Measurements from ENCODE around the gene HHIPL1.

DNA sequence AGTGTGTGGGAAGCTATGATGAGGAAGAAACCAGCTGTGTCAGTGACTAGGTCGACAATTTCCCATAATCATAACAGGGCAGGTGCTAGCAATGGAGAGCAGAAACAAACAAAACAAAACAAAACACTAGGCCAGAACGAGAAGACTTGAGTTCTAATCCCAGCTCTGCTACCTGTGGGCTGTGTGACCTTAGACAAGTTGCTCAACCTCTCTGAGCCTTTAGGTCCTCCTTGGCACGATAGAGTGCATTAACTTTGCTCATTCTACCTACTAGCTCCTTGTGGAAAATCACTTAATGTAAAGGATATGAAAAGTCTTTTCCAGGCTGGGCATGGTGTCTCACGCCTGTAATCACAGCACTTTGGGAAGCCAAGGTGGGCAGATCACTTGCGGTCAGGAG is 11.2 kb downstream of the HHIPL1 start:
- TF ChIP-seq POLR2AphosphoS5 (IDR thresholded peaks at IDR 0.05; ENCODE audit: borderline replicate concordance, low read depth, low read length): no peak
- no peak for TF ChIP-seq EZH2 (IDR thresholded peaks at IDR 0.05)
